ENCODE measurements around the gene SSUH2. TPM values are rescaled to one million over a fixed set of nuclear protein-coding genes. Genes with fewer than 3 reads are reported as not detected.

Gene SSUH2
- total RNA-seq, 2 donors from 2014 or later, result 0.24 to 0.32 TPM

- intact Hi-C loops (cut with DNase I), result no loop called here
These were observed 1.8 kb upstream of the SSUH2 start for GRCh38 chr3:8646313-8646938.

GRCh38 chr3:8645712-8646111 lies 1.1 kb upstream of the SSUH2 start:
- intact Hi-C loops (cut with DNase I), result no loop called here
- no peak for DNase-seq (ENCODE audit: low spot score)

More at GRCh38 chr3:8646313-8646938, 1.8 kb upstream of the SSUH2 start:
- no peak for DNase-seq (ENCODE audit: low spot score)

GRCh38 chr3:8643693-8644365 lies 769 bp downstream of the SSUH2 start:
- intact Hi-C loops (cut with DNase I), result no loop called here
- no peak for DNase-seq (ENCODE audit: low spot score)

GRCh38 chr3:8642001-8642400 lies 2.6 kb downstream of the SSUH2 start:
- intact Hi-C loops (cut with DNase I), result no loop called here
- DNase-seq (ENCODE audit: low spot score), result no peak

- no peak for DNase-seq (ENCODE audit: low spot score)
- intact Hi-C loops (cut with DNase I), result no loop called here
These were observed 3.1 kb downstream of the SSUH2 start for GRCh38 chr3:8641472-8641871.

GRCh38 chr3:8640223-8640622 lies 4.4 kb downstream of the SSUH2 start:
- intact Hi-C loops (cut with DNase I), result no loop called here
- DNase-seq (ENCODE audit: low spot score), result no peak

GRCh38 chr3:8639659-8640000 lies 5.0 kb downstream of the SSUH2 start:
- intact Hi-C loops (cut with DNase I), result no loop called here
- DNase-seq (ENCODE audit: low spot score), result no peak

GRCh38 chr3:8638994-8639658 lies 5.5 kb downstream of the SSUH2 start:
- DNase-seq (ENCODE audit: low spot score), result no peak
- intact Hi-C loops (cut with DNase I), result no loop called here

- no peak for DNase-seq (ENCODE audit: low spot score)
- intact Hi-C loops (cut with DNase I), result no loop called here
These were observed 7.2 kb downstream of the SSUH2 start for GRCh38 chr3:8637348-8637747.

- DNase-seq (ENCODE audit: low spot score), result no peak
- intact Hi-C loops (cut with DNase I), result no loop called here
These were observed 9.0 kb downstream of the SSUH2 start for GRCh38 chr3:8635631-8636030.

- intact Hi-C loops (cut with DNase I), result no loop called here
- no peak for DNase-seq (ENCODE audit: low spot score)
These were observed 9.5 kb downstream of the SSUH2 start for GRCh38 chr3:8635125-8635524.

- DNase-seq (ENCODE audit: low spot score), result no peak
- intact Hi-C loops (cut with DNase I), result no loop called here
These were observed 12.0 kb downstream of the SSUH2 start for GRCh38 chr3:8632402-8633237.

GRCh38 chr3:8631661-8632060 lies 12.9 kb downstream of the SSUH2 start:
- no peak for DNase-seq (ENCODE audit: low spot score)
- intact Hi-C loops (cut with DNase I), result no loop called here

GRCh38 chr3:8629151-8630021 lies 15.2 kb downstream of the SSUH2 start:
- DNase-seq (ENCODE audit: low spot score), result peak; percentile 86
- intact Hi-C loops (cut with DNase I), result no loop called here

GRCh38 chr3:8627949-8628348 lies 16.6 kb downstream of the SSUH2 start:
- intact Hi-C loops (cut with DNase I), result no loop called here
- no peak for DNase-seq (ENCODE audit: low spot score)

GRCh38 chr3:8627201-8627940 lies 17.2 kb downstream of the SSUH2 start:
- peak; percentile 64 for DNase-seq (ENCODE audit: low spot score)
- intact Hi-C loops (cut with DNase I), result no loop called here

- intact Hi-C loops (cut with DNase I), result no loop called here
These were observed 18.6 kb downstream of the SSUH2 start for GRCh38 chr3:8625991-8626390.

GRCh38 chr3:8624612-8625011 lies 20.0 kb downstream of the SSUH2 start:
- DNase-seq (ENCODE audit: low spot score), result peak; percentile 51
- intact Hi-C loops (cut with DNase I), result loop anchor here (5.0 kb wide), 2 partner anchors 177 to 182 kb away; no protein-coding TSS in a partner anchor

More at GRCh38 chr3:8625991-8626390, 18.6 kb downstream of the SSUH2 start:
- DNase-seq (ENCODE audit: low spot score), result peak; percentile 41
